NAMALWA (cell line): Measurements from ENCODE around the gene REL.
"Not testable (repeated sequence)": the region's sequence is repeated elsewhere in the genome, so short reads cannot be mapped to it uniquely, and the experiment has no call there.

Experiments used
- DNase-seq: peaks from one replicate; pipeline ENCODE4 v3.0.0-alpha.2; 2015; ENCODE audit warnings: low spot score

Gene REL

DNA sequence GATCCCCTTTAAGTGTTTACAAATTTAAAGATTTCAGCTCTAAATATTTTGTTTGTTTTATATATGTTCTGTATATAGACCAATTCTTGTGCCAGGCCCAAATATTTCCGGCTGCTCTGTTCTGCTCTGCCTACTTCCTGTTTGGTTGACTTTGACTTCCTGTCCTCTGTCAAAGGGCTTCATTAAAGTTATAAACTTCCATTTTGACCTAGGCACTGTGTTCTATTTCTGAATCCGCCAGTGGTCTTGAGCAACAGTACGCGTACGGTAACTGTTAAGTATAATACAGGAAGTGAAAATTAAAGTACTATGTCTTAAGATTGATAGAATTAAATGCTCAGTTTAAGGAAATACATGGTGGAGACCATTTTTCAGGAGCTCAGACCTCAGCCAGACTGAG, 13.5 kb upstream of the REL start:
- peak; percentile 88 for DNase-seq

DNA sequence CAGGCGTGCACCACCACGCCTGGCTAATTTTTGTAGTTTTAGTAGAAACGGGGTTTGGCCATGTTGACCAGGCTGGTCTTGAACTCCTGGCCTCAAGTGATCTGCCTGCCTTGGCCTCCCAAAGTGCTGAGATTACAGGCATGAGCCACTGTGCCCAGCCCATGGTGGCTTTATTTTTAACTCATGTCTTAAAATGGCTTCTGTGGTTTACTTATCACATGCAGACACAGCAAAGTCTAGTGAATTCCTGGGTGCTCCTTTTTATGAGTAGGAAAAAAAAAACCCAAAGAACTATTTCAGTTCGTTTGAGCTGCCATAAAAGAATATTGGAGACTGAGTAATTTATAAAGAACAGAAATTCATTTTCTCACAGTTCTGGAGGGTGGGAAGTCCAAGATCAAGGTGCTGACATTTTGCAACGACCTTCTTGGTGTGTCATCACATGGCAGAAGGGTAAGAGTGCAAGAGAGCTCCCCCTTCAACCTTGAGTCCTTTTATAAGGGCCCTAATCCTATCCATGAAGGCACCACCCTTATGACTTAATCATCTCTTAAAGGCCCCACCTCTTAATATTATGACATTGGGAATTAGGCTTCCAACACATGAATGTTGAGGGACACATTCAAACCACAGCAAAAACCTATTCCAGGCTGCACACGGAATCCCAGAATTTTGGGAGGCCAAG, 12.6 kb upstream of the REL start:
- DNase-seq: no peak

DNA sequence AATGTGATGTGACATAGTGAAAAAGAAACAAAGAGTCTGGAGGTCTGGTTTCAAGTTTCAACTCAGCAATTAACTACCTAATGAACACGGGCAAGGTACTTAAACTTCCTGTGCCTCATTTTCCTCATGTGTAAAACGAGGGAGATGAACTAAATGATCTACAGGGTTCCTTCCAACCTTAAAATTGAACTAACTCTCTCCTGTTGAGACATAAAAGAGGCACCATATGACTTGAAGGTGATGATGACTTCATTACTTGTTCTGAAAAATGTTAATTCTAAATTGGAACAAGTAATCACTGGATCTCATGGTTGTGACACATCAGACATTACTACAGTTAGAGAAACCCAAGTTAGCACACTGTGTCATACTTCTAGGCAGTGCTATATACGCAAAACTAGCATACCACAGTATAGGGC, 8.9 kb upstream of the REL start:
- no peak for DNase-seq

DNA sequence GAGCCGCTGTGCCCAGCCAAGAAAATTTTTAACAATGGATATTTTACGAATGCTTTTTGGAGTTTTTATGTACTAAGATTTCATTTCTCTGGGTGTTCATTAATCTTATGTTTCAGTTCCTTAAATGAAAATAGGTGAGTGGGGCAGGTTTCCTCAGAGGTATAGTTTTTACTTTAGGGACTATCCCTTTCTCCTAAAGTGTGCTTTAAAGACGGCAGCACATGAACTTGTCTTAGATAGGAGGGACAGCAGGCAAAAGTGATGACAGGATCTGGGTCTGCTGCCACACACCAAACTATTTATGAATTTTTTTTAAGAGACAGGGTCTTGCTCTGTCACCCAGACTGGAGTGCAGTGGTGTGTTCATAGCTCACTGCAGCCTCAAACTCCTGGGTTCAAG, 8.0 kb upstream of the REL start:
- DNase-seq: no peak

DNA sequence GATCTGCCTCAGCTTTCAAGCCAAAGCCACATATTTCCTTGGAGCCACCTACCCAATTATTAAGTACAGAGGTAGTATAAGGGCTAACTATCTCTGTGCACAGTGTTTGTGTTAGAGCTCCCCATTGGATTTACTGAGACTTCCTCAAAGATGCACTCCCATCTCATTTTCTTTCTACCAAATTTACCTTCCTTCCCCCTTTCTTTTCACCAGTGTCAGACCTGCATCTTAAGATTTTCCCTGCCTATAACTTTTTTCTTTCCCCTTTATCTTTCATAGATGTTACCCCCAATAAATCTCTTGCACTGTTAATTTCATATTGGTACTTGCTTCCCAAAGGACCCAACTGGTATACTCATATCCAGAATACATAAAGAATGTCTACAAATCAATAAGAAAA, 5.9 kb upstream of the REL start:
- no peak for DNase-seq

DNA sequence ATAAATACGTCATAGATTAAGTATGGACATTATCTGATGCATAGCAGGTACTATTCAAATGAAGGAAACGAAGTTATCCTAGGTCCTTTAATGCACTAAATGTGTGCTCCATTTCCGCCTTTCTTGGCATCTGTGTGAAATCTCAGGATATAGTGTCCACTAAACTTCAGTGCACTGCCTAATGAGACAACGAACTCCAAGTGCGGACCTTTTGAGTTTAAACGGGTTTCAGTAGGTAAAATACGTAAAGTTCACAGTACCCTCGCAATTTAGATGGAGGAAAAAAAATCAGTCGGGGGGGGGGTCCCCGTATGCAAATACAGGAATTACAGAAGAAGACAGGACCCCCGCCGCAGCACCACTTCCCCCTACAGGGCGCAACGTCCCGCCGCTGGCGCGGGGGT, 729 bp upstream of the REL start:
- no peak for DNase-seq

DNA sequence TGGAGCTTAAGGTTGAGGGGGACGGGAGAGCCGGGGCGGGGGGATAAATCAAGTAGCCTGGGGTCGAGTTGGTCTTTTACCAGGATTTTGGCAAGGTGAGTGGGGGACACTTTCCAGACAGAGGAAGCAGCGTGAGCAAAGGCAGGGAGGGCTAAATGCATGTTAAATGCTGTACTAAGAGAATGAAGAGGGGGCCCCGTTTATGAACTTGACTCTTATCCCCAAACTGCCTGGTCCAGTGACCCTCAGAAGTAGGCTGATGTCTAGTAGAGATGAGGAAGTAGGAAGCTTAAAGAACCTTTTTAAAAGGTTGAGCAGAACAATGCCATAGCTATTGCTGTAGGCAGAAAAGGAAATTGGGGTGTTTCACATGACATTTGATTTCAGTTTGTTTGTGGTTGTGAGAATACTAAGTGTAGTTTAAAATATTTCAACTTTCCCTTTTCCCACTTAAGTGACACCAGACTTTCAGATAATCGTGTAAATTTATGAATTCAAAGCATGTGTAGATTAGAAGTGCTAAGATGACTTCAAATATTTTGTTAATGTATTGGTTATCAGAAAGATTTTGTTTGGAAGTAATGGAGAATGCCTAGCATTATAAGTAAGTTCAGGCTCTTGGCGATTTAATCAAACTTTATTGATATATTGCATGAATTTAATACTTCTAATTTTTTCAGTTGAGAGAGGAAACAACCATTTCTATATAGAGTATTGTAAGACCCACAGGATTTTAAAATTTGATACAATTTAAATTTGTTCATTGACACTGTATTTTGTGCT, 1.8 kb downstream of the REL start:
- peak; percentile 84 for DNase-seq

DNA sequence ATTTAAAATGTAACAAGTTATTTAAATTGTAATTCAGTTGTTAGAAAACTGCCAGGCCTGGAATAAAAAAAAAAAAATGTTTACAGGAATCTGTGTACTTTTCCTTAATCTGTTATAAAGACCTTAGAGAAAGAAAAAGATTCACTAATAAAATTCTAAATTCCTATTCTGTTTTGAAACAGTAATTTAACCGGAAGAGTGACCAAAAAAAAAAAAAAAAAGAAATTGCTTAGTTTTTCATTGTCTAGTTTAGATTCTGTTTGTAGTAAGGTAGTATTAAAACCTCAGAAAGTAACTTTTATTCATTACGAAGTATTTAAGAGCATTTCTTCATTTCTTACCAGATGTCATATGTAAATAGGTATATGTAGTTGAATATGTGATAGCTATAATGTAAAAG, 2.5 kb downstream of the REL start:
- no peak for DNase-seq

DNA sequence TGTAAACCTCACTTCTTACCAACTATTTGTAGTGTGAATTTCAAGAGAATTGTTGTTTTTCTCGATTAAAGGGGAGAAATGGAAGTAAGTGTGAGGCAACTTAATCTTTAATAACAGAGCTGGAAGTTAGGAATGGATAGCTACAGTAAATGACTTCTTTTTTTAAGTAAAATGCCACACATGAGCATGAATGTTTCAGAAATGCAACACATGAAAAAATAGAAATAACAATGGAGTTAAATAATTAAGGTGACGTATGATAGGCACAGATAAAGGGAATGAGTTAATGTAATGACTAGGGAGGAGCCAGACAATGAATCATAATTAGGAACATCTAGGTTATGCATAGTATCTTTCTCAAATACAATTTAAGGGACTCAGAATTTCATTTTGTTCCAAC, 3.4 kb downstream of the REL start:
- peak; percentile 35 for DNase-seq

DNA sequence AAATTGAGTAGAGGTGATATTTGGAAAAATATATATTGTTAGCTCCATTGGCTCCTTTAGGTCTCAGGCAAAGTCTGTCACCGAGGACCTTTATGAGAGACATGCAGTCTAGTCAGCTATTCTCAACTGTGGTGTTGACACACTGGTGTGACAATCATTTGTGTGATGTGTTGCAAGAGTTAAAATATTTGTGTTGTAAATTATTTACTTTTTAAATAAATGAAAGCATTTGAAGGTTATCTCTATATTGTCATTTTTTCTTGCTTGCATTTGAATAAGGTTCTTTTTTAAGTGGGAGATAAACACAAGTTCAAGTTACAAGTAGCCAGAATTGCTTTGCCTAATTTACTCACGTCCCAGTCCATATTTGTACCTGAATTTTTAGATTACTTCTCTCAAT, 4.3 kb downstream of the REL start:
- peak; percentile 46 for DNase-seq

DNA sequence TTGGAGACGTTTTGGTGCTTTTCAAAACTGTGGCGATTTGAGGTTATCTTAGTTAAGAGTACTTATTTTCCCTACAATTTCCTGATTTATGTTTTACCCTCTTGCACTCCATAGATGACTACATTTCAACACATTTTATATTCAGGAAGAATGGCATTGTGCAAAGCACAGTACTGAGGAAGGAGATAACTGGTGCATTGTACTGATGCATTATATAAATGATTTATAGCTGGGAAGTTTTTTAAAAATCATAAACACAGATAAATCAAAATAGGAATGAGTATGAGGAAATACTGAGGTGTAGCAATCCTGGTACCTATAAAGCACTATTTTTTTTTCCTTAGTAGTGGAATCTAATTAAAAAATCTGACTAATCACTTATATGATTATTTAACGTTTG, 5.6 kb downstream of the REL start:
- DNase-seq: no peak

DNA sequence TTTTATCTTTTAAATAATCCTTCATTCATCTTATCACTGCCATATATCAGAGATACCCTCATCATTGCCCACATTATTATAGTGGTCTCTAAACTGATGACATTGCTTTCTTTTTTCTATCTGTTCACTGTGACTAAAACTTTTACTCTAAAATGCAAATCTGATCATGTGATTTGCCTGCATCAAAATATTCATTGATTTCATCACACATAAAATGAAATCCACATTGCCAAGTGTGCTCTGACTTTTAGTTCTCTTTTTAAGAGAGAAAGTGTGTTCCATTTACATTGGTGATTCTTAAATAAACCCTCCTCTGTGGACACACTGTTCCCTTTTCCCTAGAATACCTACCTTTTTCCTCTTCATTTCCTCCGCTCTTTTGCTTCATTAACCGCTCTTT, 7.5 kb downstream of the REL start:
- peak; percentile 40 for DNase-seq

DNA sequence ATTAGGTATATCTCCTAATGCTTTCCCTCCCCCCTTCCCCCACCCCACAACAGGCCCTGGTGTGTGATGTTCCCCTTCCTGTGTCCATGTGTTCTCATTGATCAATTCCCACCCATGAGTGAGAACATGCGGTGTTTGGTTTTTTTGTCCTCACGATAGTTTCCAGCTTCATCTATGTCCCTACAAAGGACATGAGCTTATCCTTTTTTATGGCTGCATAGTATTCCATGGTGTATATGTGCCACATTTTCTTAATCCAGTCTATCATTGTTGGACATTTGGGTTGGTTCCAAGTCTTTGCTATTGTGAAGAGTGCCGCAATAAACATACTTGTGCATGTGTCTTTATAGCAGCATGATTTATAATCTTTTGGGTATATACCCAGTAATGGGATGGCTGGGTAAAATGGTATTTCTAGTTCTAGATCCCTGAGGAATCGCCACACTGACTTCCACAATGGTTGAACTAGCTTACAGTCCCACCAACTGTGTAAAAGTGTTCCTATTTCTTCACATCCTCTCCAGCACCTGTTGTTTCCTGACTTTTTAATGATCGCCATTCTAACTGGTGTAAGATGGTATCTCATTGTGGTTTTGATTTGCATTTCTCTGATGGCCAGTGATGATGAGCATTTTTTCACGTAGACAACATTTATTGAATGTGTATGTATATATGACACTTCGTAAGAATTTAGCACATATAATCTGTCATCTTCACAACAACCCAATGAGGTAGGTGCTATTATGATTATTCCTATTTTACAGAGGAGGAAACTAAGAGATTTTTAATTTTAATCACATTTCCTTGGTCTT, 8.4 kb downstream of the REL start:
- DNase-seq: not testable (repeated sequence)

DNA sequence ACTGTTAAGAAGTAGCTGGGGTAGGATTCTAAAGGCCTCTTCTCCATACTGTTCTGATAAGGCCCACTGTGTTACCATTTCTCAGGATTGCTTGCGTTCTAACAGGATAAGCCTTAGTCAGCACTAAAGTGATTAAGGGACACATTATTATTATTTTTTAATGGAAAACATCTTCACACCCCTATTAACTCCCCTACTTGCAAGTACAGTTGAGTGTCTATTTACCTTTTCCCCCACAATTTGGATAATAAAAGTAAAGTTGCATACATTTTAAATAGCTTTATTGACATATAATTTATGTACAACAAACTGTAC, 9.0 kb downstream of the REL start:
- DNase-seq: no peak

DNA sequence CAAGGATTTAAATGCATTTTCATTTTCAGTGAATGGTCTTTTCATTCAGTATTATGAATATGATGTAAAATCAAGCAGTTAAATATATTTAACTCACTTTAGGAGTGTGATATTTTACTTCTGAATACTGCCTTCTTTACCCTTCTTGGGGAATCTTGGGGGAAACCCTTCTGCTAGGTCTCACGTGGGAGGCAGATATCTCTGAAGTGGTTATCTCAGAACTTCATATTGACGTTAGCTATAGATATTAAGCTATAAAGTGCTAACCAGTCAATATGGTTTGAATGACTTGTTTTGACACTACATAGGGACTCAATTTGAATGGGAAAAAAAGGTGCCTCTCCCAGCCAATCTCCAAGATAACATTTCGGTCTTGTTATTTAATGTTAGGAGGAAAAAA, 9.8 kb downstream of the REL start:
- DNase-seq: no peak

DNA sequence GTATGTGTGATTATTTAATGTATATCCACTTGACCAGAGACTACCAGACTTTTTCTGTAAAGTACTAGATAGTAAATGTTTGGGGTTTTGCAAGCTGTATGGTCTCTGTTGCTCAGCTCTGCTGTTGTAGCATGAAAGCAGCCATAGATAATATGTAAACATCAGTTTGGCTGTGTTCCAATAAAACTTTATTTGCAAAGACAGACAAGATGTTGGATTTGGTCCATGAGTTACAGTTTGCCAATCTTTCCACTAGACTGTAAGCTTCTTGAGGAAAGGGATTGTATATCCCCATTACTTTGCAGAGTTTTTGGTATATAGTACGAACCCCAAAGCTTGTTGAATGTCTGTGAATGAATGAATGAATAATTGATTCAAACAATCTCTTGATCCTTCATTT, 17.2 kb downstream of the REL start:
- no peak for DNase-seq

DNA sequence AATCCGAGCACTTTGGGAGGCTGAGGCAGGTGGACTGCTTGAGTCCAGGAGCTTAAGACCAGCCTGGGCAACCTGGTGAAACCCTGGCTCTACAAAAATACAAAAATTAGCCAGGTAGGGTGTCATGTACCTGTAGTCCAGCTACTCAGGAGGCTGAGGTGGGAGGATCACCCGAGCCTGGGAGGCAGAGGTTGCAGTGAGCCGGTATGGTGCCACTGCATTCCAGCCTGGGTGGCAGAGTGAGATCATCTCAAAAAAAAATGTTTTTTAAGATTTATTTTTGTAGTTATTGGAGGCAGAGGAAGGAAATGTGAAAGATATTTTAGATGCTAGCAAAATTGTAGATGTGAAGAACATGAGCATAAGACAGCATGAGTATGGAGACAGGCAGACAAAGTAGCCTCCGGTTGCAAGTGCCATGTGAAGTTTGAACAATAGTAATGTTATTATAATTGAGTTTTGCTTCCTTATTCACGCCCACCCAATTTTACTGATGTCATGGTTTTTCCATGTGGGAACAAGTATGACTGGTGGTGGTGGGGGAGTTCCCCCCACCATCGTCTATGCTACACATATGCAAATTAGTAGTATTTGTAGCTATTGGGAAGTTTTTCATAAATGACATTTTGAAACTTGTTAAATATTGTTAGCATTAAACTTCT, 18.0 kb downstream of the REL start:
- no peak for DNase-seq

DNA sequence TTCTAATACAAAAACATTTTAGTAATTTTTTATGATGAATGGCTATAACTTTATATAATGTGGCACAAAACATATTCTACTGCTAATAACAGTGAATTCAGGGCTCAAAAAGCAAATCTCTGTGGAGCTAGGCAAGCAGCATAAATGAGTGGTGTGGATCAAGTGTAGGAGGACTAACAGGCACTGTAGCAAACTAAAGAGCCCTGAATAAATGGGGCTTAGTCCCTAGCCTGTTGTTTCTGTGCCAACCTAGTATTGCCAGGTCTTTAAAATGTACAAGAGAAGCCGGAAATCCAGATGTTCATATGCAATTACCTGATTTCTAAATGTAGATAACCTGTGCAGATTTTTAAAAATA, 18.5 kb downstream of the REL start:
- DNase-seq: no peak

DNA sequence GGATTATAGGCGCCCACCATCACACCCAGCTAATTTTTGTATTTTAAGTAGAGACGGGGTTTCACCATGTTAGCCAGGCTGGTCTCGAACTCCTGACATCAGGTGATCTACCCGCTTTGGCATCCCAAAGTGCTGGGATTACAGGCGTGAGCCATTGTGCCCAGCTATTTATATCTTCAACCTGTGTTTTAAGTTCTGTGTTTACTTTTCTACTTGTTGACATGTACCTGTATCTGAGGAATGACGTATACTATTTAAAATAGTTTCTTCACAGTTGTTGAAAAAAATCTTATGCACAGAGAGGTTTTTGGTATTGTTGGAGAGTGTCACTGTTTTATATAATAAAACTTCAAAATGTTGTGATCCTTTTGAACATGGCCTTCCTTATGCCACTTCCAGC, 19.9 kb downstream of the REL start:
- DNase-seq: not testable (repeated sequence)

DNA sequence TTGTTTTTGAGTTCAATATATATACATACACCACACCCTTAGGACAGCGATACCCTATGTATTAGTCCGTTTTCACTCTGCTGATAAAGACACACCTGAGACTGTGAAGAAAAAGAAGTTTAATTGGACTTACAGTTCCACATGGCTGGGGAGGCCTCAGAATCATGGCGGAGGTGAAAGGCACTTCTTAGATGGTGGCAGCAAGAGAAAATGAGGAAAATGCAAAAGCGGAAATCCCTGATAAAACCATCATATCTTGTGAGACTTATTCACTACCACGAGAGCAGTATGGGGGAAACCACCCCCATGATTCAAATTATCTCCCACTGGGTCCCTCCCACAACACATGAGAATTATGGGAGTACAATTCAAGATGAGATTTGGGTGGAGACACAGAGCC, 24.5 kb downstream of the REL start:
- DNase-seq: not testable (repeated sequence)

DNA sequence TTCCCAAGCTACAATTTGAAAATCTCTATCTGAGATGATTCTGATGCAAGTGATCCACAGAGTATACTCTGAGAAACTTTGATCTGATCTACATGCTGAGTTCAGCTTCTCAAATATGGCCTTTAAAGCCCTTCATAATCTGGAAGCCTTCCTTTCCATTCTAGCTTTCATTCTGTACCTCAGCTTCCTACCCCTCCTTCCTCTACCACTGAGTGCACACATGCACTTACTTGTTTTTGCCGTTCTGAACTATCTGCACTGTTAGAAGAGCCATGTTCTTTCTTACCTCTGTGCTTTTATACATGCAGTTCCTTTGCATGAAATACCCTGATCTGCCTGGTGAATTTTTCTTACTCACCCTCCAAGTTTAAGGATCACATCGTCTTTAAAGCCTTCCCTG, 25.0 kb downstream of the REL start:
- DNase-seq: no peak

DNA sequence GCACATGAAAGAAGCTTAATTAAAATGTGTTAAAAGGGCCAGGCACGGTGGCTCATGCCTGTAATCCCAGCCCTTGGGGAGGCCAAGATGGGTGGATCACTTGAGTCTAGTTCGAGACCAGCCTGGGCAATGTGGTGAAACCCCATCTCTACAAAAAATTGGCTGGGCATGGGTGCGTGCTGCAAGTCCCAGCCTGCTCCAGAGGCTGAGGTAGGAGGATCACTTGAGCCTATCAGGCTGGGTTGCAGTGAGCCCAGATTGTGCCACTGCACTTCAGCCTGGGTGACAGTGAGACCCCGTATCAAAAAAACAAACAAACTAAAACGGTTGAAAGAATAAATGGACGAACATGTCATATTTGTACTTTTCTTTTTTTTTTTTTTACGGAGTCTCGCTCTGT, 26.0 kb downstream of the REL start:
- no peak for DNase-seq
